ENCODE results near the gene PPP3CA.

Gene PPP3CA

DNA sequence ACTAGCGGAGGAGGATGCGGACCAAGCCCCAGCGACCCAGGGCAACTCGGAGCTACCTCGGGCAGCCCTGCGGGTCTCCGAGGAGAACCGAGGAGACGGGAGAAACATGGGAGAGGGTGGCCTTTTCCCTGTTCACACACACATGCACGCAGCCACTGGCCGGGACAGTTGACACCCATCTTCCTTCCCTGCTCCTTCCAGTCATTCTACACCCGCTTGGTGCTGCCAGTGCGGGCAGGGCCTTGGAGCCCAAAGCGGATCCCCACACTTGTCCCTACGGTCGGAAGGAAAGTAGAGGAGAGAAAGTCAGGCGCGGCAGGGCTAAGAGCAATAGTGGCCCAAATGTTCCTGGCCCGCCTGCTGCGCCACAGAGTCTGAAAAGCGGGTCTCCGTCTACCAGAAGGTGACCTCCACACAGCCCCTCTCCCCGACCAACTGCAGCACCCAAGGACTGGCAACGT, 1.1 kb upstream of the PPP3CA start:
- peak overlapping the region; percentile 97 for H3K27ac Mint-ChIP-seq

GRCh38 chr4:101347557-101348366, 436 bp upstream of the PPP3CA start:
- Mint-ChIP-seq H3K36me3 (ENCODE audit: low read depth) (peaks cover 5% of the 10 kb centered on the region), H3K27ac (peak overlapping the region; percentile 97), H3K4me1 (peaks cover 34% of the 10 kb centered on the region), H3K27me3 (ENCODE audit: low read depth, poor library complexity) (peaks cover 7% of the 10 kb centered on the region), H3K4me3 (peak overlapping the region; percentile 99), H3K9me3 (peaks cover 5% of the 10 kb centered on the region)
- DNase-seq = peak; percentile 99
- TF ChIP-seq, protein P1, sequence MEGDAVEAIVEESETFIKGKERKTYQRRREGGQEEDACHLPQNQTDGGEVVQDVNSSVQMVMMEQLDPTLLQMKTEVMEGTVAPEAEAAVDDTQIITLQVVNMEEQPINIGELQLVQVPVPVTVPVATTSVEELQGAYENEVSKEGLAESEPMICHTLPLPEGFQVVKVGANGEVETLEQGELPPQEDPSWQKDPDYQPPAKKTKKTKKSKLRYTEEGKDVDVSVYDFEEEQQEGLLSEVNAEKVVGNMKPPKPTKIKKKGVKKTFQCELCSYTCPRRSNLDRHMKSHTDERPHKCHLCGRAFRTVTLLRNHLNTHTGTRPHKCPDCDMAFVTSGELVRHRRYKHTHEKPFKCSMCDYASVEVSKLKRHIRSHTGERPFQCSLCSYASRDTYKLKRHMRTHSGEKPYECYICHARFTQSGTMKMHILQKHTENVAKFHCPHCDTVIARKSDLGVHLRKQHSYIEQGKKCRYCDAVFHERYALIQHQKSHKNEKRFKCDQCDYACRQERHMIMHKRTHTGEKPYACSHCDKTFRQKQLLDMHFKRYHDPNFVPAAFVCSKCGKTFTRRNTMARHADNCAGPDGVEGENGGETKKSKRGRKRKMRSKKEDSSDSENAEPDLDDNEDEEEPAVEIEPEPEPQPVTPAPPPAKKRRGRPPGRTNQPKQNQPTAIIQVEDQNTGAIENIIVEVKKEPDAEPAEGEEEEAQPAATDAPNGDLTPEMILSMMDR (IDR thresholded peaks at IDR 0.05) = no peak

More for the DNA sequence above, 1.1 kb upstream of the PPP3CA start:
- Mint-ChIP-seq H3K36me3 (ENCODE audit: low read depth) (peaks cover 5% of the 10 kb centered on the region), H3K27me3 (ENCODE audit: low read depth, poor library complexity) (peaks cover 7% of the 10 kb centered on the region), H3K9me3 (peaks cover 5% of the 10 kb centered on the region), H3K4me3 (peak overlapping the region; percentile 99), H3K4me1 (peaks cover 30% of the 10 kb centered on the region)
- no peak for DNase-seq
- TF ChIP-seq, protein P1 (IDR thresholded peaks at IDR 0.05) = no peak

- Mint-ChIP-seq H3K27ac (peak overlapping the region; percentile 86), H3K27me3 (ENCODE audit: low read depth, poor library complexity) (peaks cover 7% of the 10 kb centered on the region), H3K4me3 (peak overlapping the region; percentile 99), H3K9me3 (peaks cover 5% of the 10 kb centered on the region), H3K36me3 (ENCODE audit: low read depth) (peaks cover 5% of the 10 kb centered on the region), H3K4me1 (peaks cover 36% of the 10 kb centered on the region)
- TF ChIP-seq, protein P1 (IDR thresholded peaks at IDR 0.05) = no peak
- DNase-seq = peak; percentile 71
These were observed 717 bp downstream of the PPP3CA start for GRCh38 chr4:101346351-101347266.

GRCh38 chr4:101345596-101346350, 1.6 kb downstream of the PPP3CA start:
- H3K4me1 Mint-ChIP-seq = peaks cover 36% of the 10 kb centered on the region
- peak overlapping the region; percentile 83 for H3K27ac Mint-ChIP-seq
- peak overlapping the region; percentile 99 for H3K4me3 Mint-ChIP-seq
- peaks cover 5% of the 10 kb centered on the region for H3K36me3 Mint-ChIP-seq (ENCODE audit: low read depth)
- DNase-seq = peak; percentile 74
- H3K9me3 Mint-ChIP-seq = peaks cover 5% of the 10 kb centered on the region
- peaks cover 6% of the 10 kb centered on the region for H3K27me3 Mint-ChIP-seq (ENCODE audit: low read depth, poor library complexity)
- TF ChIP-seq, protein P1 (IDR thresholded peaks at IDR 0.05) = no peak

DNA sequence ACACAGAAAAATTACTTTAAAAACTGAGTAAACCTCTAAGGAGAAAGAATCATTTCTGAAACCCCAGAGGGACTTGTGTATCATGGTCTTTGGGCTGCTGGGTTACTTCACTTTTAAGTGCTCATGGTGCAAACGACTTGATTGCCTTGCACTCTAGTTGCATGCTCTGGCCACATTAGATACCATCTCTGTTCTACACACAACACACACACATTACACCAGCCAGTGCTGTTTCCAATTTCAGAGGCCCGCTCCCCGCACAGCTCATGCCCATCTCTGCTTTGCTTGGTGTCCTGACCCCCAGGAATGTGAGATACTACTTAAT, 2.1 kb downstream of the PPP3CA start:
- Mint-ChIP-seq H3K36me3 (ENCODE audit: low read depth) (peaks cover 5% of the 10 kb centered on the region), H3K4me3 (peak overlapping the region; percentile 99), H3K27me3 (ENCODE audit: low read depth, poor library complexity) (peaks cover 3% of the 10 kb centered on the region), H3K9me3 (peaks cover 5% of the 10 kb centered on the region), H3K4me1 (peaks cover 36% of the 10 kb centered on the region), H3K27ac (peak overlapping the region; percentile 83)
- TF ChIP-seq, protein P1 (IDR thresholded peaks at IDR 0.05) = no peak
- DNase-seq = peak; percentile 30
